Measurements from ENCODE around the gene PLCB4.

GRCh38 chr20:9467995-9468394, 399.1 kb downstream of the PLCB4 start:
- TF ChIP-seq, protein P1, sequence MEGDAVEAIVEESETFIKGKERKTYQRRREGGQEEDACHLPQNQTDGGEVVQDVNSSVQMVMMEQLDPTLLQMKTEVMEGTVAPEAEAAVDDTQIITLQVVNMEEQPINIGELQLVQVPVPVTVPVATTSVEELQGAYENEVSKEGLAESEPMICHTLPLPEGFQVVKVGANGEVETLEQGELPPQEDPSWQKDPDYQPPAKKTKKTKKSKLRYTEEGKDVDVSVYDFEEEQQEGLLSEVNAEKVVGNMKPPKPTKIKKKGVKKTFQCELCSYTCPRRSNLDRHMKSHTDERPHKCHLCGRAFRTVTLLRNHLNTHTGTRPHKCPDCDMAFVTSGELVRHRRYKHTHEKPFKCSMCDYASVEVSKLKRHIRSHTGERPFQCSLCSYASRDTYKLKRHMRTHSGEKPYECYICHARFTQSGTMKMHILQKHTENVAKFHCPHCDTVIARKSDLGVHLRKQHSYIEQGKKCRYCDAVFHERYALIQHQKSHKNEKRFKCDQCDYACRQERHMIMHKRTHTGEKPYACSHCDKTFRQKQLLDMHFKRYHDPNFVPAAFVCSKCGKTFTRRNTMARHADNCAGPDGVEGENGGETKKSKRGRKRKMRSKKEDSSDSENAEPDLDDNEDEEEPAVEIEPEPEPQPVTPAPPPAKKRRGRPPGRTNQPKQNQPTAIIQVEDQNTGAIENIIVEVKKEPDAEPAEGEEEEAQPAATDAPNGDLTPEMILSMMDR (IDR thresholded peaks at IDR 0.05), result no peak
- TF ChIP-seq POLR2A (IDR thresholded peaks at IDR 0.05), result no peak
